Measurements from ENCODE around the gene C3orf85. TPM values are rescaled to one million over a fixed set of nuclear protein-coding genes. Genes with fewer than 3 reads are reported as not detected.

Gene C3orf85, protein sequence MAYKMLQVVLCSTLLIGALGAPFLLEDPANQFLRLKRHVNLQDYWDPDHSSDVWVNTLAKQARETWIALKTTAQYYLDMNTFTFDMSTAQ
- total RNA-seq = not detected in 2 replicates

DNA sequence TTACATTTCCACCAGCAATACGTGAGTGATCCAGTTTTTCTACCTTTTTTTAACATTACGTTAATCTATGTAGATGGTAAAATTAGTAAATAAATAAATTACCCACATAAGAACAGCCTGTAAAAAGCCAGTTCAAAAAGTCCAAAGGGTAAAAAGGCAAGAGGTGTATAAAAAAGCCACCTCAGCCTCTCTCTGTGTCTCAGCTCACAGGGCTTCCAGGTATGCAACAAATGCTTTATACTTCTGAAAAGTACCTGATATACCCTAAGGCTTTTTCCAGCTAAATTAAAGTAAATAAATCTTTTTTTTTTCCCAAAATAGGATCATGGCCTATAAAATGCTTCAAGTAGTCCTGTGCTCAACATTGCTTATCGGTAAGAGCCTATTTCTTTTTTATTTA lies at the start of gene C3orf85:
Gene C3orf85 (plus strand): TSS at position 197 of the 400 bp plus-strand sequence. CDS start 129 bp downstream, at position 326.

DNA sequence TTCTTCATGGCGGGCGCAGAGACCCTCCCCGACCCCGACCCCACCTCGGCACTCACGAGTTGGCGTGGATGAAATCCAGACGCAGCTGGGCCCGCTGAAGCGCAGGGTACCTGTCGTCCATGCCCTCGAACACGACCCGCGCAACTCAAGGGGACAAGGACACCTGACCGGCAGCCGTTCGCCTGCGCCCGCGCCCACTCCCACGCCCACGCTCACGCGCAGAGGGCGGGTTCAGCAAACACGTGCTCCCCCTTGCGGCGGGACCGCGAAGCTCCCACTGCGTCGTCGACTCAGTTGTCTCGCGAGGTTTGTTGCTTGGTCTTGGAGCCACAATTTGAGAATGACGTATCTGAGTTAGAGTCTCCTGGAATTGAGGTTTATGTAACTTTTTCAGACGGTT lies 18.6 kb upstream of the C3orf85 start, which contains the start of gene MORC1:
Gene MORC1 (minus strand): TSS at position 196 of the 400 bp plus-strand sequence. CDS start 75 bp downstream, at position 121.

Other genes starting within 250 kb of the C3orf85 start
- gene GUCA1C, start 182.8 kb upstream of the C3orf85 start, total RNA-seq = not detected in 2 replicates
- not detected in 2 replicates for gene MORC1, start 18.6 kb upstream of the C3orf85 start, total RNA-seq
- not detected in 2 replicates for gene DPPA2, start 179.8 kb downstream of the C3orf85 start, total RNA-seq
- gene DPPA4, start 200.8 kb downstream of the C3orf85 start, total RNA-seq = 2.3 and 3.9 TPM in 2 replicates

All from hair follicle dermal papilla cell (primary cell).